Neutrophil (primary cell): ENCODE data around the gene ANKS1B.

Experiments
- H3K27ac ChIP-seq: fragments of 200-600 bp; sonication (generic); 2 replicates; pipeline ENCODE4 v1.5.1; 2016; ENCODE audit warnings: mild to moderate bottlenecking, moderate library complexity
- H3K27me3 ChIP-seq: fragments of 200-600 bp; sonication (generic); 2 replicates; pipeline ENCODE4 v1.6.0; 2016; ENCODE audit warnings: mild to moderate bottlenecking
- H3K36me3 ChIP-seq: fragments of 200-600 bp; sonication (generic); 2 replicates; pipeline ENCODE4 v1.5.1; 2017
- H3K4me1 ChIP-seq, 2 experiments: fragments of 200-600 bp in 1 of 2; sonication (generic) in 1 of 2; 1 replicate in 1 of 2; 2 replicates in 1 of 2; pipeline versions ENCODE4 v1.5.1 to v1.6.1; 2013 to 2016; ENCODE audit warnings: low read depth in 1 of 2, low read length in 1 of 2, mild to moderate bottlenecking in 1 of 2, moderate library complexity in 1 of 2; ENCODE audit not compliant: control insufficient read depth in 1 of 2, insufficient read depth in 1 of 2
- H3K4me3 ChIP-seq, 2 experiments: fragments of 200-600 bp in 1 of 2; sonication (generic) in 1 of 2; 1 replicate in 1 of 2; 2 replicates in 1 of 2; pipeline ENCODE4 v1.5.1; 2013 to 2016; ENCODE audit warnings: low read depth in 1 of 2, low read length in 1 of 2, mild to moderate bottlenecking in 1 of 2, moderate library complexity in 1 of 2
- H3K9me3 ChIP-seq: fragments of 200-600 bp; sonication (generic); 2 replicates; pipeline ENCODE4 v1.5.1; 2016
- TF ChIP-seq, protein P1 (sequence below): fragments of 200-600 bp; sonication (generic); IDR thresholded peaks from 2 replicates; pipeline ENCODE4 v1.5.1; 2016; ENCODE audit warnings: antibody characterized with exemption

Gene ANKS1B

DNA sequence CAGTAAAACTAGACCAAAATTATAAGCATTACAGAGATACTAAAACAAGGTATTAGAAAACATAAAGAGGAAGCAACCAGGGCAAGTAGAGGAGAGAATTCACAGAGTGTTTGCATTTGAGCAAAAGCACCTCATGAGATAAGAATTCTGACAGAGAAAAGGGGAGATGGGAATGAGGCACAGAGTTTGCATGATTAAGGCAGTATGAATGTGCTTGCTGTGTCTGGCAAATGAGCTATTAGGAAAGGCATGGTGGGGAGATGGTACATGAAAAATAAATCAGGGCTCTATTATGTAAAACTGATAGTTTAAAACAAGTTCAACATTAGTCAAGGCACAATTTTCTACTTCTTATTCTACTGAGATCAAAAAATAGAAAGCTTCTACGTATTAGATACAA, 314.1 kb downstream of the ANKS1B start:
- TF ChIP-seq, protein P1, sequence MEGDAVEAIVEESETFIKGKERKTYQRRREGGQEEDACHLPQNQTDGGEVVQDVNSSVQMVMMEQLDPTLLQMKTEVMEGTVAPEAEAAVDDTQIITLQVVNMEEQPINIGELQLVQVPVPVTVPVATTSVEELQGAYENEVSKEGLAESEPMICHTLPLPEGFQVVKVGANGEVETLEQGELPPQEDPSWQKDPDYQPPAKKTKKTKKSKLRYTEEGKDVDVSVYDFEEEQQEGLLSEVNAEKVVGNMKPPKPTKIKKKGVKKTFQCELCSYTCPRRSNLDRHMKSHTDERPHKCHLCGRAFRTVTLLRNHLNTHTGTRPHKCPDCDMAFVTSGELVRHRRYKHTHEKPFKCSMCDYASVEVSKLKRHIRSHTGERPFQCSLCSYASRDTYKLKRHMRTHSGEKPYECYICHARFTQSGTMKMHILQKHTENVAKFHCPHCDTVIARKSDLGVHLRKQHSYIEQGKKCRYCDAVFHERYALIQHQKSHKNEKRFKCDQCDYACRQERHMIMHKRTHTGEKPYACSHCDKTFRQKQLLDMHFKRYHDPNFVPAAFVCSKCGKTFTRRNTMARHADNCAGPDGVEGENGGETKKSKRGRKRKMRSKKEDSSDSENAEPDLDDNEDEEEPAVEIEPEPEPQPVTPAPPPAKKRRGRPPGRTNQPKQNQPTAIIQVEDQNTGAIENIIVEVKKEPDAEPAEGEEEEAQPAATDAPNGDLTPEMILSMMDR: no peak
- H3K36me3 ChIP-seq: no peaks in the 10 kb centered on the region
- H3K4me1 ChIP-seq: no peaks in the 10 kb centered on the region
- H3K9me3 ChIP-seq: no peaks in the 10 kb centered on the region
- no peak overlapping the region for H3K27ac ChIP-seq
- no peaks in the 10 kb centered on the region for H3K27me3 ChIP-seq
- H3K4me3 ChIP-seq: no peak overlapping the region

DNA sequence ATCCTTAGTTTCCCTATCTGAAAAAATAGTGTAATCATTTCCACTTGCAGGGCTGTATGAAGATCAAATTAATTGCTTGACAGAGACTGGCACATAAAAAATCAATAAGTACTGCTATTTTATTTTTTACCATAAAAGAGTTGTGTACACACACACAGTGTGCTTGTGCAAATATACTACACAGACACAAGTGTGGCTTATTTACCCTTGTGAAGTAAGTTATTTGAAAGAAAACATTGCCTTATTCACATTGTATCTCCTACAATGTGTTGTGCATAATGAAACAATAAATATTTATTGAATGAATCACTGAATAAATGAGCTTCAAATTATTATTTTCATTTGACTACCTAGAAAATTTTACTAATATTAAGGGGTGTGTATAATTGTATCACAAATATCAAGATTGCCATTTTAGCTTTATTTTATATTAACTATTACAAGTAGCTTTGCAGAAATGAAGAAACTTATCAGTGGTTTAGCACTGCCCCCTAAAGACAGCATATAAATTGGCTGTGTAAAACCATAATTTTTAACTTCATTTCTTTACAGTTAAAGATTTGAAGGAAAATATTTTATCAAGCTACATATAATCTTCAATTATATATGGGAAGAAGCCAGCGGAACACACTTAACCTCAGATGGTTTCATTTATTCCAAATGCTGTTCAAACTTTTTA, 325.9 kb downstream of the ANKS1B start:
- Histone ChIP-seq H3K4me3 (no peak overlapping the region), H3K4me1 (no peaks in the 10 kb centered on the region), H3K27me3 (no peaks in the 10 kb centered on the region), H3K36me3 (no peaks in the 10 kb centered on the region), H3K9me3 (no peaks in the 10 kb centered on the region), H3K27ac (no peak overlapping the region)
- TF ChIP-seq, protein P1: no peak

DNA sequence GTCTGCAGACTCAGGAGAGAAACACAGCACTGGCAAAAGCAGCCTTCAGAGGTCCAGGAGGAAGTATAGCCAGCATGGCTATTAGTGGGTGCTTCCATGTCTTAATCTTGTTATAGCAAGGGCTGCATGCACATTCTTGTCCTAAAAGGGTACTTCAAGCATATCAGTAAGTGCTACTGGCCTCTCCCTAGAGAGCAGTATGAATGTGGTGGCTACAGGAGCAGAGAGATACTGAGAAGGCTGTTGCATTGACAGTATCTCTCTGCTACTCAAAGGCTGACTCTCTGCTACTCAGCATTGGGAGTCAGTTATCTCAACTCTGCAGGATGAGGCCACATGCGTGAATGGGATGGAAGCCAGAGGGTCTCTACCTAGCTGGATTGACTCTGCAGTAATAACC, 335.2 kb downstream of the ANKS1B start:
- H3K4me3 ChIP-seq: no peak overlapping the region
- no peaks in the 10 kb centered on the region for H3K36me3 ChIP-seq
- H3K4me1 ChIP-seq: no peaks in the 10 kb centered on the region
- H3K9me3 ChIP-seq: no peaks in the 10 kb centered on the region
- H3K27ac ChIP-seq: no peak overlapping the region
- TF ChIP-seq, protein P1: no peak
- H3K27me3 ChIP-seq: no peaks in the 10 kb centered on the region

GRCh38 chr12:99648183-99648582, 336.6 kb downstream of the ANKS1B start:
- Histone ChIP-seq H3K4me1 (no peaks in the 10 kb centered on the region), H3K27ac (no peak overlapping the region), H3K27me3 (no peaks in the 10 kb centered on the region), H3K4me3 (no peak overlapping the region), H3K9me3 (no peaks in the 10 kb centered on the region), H3K36me3 (no peaks in the 10 kb centered on the region)
- TF ChIP-seq, protein P1: no peak

GRCh38 chr12:99647453-99647852, 337.3 kb downstream of the ANKS1B start, which contains the start of gene GARIN6:
Gene GARIN6 (plus strand): TSS chr12:99647753. CDS start chr12:99648175, 422 bp downstream.
- Histone ChIP-seq H3K9me3 (no peaks in the 10 kb centered on the region), H3K36me3 (no peaks in the 10 kb centered on the region), H3K27me3 (no peaks in the 10 kb centered on the region), H3K4me3 (no peak within 1 kb of the TSS), H3K27ac (no peak within 1 kb of the TSS), H3K4me1 (no peaks in the 10 kb centered on the region)
- TF ChIP-seq, protein P1: no peak
